HG03442 (cell line): ENCODE data around the gene SSX7.
"Not testable (repeated sequence)": the region's sequence is repeated elsewhere in the genome, so short reads cannot be mapped to it uniquely, and the experiment has no call there.

Experiments
- ATAC-seq: cut with Tn5 transposase; IDR thresholded peaks from one replicate; pipeline ENCODE4 v1.9.1; 2021; ENCODE audit warnings: mild to moderate bottlenecking, moderate library complexity; ENCODE audit not compliant: unreplicated experiment

The SSX7 gene

GRCh38 chrX:52654800-52655199 is at the start of gene SSX7:
Gene SSX7, minus strand, starts transcription at chrX:52654900. Its CDS starts 1,428 bp downstream, at chrX:52653472.
- not testable (repeated sequence) for ATAC-seq

- ATAC-seq: not testable (repeated sequence)
These were observed 37.3 kb upstream of the SSX7 start for GRCh38 chrX:52692034-52692433.

- not testable (repeated sequence) for ATAC-seq
These were observed 7.5 kb upstream of the SSX7 start for GRCh38 chrX:52662218-52662617.

- ATAC-seq: not testable (repeated sequence)
These were observed 775 bp upstream of the SSX7 start for GRCh38 chrX:52655475-52655874.

GRCh38 chrX:52650676-52651075 is 4.0 kb downstream of the SSX7 start:
- ATAC-seq: not testable (repeated sequence)

GRCh38 chrX:52648956-52649355 is 5.7 kb downstream of the SSX7 start:
- ATAC-seq: not testable (repeated sequence)

- ATAC-seq: not testable (repeated sequence)
These were observed 26.2 kb downstream of the SSX7 start for GRCh38 chrX:52628483-52628882.

- not testable (repeated sequence) for ATAC-seq
These were observed 34.0 kb downstream of the SSX7 start for GRCh38 chrX:52620661-52621060.

GRCh38 chrX:52608961-52609360 is 45.7 kb downstream of the SSX7 start:
- no peak for ATAC-seq

GRCh38 chrX:52603151-52603550 is 51.5 kb downstream of the SSX7 start:
- not testable (repeated sequence) for ATAC-seq

GRCh38 chrX:52598886-52599285 is 55.8 kb downstream of the SSX7 start:
- no peak for ATAC-seq

- ATAC-seq: no peak
These were observed 60.0 kb downstream of the SSX7 start for GRCh38 chrX:52594658-52595057.
